ENCODE results near the gene GPR15LG.

The GPR15LG gene

DNA sequence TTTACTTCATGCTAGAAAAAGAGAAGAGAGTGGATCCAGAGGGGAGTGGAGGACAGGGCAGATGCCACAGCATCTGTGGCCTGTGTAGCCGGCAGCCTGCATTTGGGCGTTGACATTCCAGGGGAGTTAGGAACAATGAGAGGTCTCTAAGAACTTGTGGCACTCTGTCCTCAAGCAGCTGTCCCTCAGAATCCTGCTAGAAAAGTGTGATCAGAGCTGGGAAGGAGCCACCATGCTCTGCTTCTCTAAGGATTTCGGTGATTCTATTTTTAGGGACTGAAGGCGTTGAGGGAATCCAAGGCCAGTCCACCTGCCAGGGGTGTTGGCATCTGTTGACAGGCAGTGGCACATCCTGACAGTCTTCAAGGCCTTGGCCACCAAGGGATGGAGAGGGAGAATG is 44.1 kb downstream of the GPR15LG start:
- DNase-seq, result no peak

DNA sequence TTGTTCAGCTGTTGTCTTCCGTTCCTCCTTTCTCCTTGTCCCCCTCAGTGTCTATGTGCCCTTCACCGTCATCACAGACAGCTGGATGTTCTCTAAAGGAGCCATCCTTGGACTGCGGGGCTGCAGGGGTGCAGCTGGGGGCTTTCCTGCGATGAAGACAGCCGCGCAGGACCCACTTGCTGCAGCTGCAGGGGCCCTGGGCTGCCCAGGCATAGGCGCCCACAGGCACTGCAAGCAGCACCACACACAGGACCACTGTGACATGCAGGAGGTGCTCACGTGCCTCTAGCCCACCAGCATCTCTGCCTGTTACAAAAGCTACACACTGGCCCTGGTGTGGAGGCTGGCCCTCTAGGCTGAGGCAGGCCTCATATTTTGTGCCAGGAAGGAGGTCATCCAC is 48.3 kb downstream of the GPR15LG start:
- DNase-seq, result no peak

DNA sequence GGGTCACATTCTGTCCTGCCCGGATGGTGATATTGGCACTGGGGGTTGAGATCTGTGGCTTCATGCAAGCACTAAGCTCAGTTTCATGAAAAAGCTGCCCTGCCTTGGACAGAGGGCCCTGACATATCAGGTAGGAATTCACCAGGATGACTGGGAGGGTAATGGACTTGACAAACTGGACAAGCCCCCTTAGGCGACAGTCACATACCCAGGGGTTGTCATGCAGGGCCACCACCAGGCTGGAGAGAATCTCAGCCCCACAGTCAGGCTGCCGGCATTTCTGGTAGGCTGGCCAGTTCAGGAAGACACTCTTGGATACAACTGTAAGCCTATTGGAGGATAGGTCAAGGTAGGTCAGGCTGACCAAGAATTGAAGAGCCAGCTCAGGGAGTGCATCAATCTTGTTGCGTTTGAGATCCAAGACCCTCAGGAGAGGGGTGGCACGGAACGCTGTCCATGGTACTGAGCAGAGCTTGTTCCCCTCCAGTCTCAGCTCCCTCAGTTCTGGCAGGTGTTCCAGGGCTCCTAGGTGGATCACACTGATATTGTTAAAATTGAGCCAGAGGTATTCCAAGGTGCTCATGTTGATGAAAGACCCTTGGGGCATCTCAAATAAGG is 50.9 kb downstream of the GPR15LG start:
- no peak for DNase-seq

DNA sequence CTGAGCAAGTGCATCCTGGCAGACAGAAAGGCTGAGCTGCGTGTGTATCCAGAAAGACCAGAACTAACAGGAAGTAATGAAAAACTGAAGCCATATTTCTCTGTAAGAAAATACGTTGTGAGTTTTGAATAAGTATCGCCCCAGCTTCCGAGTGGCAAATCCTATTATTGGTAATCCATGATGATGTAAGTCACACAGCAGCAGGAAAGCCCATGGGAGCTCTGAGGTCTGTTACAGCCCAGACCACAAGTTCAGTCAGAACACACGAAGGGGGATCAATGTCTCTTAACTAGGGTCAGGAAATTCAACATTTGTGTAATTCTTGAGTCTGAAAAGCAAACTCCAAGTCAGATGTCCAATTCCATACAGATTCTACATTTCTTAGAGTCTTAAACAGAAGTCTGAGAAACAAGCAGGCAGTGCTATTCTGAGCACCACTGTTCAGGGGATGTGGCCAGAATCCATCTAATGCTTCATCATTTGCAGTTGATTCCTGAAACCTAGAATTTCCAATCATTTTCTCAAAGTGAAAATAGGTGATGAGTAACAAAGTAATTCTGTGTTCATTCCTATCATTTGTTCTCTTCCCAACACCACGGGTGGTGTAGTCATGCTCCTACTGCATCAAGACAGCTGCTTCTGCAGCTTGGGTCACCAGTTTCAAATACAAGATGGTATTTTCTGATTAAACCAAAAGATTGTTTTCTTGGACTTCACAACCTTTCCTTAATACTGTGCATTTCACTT is 52.0 kb downstream of the GPR15LG start, which contains the start of gene LRIT2:
TSS of gene LRIT2 (minus strand) at position 118 of the 747 bp plus-strand sequence. CDS start at position 94, 24 bp downstream.
- DNase-seq, result no peak

DNA sequence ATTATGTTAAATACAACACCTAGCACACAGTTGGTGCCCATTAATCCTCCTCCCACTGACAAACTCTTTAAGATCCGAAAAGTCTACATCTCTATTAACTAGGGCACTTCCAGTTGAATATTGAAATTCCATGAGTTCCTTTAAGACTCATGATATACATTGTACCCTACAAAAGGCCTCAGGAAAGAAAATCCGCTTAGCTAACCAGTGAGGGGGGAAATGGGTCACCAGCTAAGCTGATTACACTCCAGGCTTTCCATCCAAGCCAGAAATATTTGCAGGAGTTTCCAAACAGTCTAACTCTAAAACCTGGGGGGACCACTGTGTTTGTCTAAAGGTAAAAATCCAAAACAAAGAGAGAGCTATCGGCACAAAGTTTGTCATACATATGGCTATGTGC is 53.0 kb downstream of the GPR15LG start:
- no peak for DNase-seq

DNA sequence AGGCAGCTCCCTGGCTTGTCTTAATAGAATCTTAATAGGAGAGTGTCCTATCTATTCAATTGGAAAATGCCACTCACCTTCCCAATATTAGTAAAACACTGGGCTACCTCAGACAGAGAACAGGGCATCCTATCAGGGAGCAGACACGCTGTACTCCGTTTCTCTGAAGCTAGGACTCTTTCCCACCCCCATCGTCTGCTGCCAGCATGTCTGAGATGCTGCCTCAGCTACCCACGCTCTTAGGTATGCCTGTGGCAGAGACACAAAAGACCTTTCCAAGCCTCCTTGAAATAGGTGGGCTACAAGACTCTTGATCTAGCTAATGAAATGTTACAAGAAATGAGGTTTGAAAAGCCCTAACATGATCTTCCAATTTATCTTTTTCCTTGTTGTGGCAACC is 54.2 kb downstream of the GPR15LG start:
- no peak for DNase-seq

DNA sequence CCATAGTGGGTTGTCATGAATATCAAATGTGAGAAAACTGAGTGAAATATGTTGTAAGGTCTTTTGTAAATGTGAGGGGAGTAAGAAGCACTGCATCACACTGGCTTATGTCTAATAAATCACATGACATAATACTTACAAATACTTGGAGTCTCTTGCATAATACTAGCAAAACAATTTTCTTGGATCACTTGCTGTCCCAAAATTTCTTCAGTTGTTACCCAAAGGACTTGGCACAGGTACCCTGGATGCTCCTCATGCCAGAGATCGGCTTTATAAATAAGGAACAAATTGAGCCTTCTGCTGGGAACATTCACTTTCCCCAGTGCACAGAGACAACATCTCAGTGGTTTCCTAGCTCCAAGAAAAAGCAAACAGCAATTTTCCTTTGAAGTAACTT is 56.8 kb downstream of the GPR15LG start:
- no peak for DNase-seq

DNA sequence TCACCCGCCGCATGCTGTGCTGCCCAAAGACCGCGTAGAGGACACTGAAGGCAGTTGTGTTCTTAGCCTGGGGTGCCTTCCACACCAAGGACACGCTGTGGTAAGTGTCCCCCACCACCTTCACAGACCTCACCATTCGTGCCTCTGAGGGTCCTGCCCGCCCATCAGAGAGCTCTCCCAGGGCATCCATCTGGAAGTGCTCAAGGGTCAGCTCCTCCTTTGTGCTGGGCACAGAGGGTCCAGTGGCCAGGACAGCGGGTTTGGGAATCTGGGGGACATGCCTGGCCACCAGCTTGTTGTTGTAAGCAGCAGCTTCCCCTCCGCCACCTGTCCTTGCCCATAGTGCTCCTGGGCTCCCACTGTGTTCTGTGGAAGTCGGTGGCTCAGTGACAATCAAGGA is 58.8 kb downstream of the GPR15LG start:
- DNase-seq, result no peak

DNA sequence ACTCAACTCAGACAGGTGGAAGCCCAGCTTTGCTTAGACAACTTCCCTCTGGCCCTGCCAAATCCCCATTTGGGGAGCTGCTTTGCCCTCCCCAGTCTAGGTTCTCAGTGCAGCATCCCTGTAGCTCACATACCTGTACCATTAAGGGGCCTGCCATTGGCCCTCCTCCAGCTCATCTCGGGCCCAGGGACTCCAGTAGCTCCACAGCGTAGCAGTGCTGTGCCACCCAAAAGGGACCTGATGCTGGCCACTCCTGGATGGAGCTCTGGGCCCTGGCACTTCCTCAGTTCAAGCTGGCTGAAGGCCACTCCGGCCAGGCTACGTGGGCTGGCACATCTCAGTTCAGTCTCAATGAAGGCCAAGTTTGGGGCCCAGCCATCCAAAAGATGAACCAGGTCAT is 60.3 kb downstream of the GPR15LG start:
- no peak for DNase-seq

DNA sequence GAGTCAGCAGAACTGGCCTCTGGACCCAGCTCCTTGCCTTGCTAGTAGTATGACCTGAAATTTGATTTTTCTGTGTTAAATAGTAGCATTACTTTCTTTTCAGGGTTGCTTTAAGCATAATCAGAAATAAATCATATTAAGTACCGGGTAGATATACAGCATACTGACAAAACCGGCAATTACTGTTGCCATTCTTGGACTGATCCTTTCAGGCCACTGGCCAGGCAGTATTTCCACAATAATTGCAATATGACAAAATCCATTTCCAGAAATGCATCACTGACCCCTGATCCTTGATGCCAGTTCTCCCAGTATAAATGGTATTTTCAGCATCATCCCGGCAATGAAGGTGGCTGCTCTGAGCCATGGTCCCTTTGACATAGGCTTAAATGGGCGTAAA is 60.9 kb downstream of the GPR15LG start:
- no peak for DNase-seq

All from activated CD4-positive, alpha-beta T cell treated with anti-CD3 and anti-CD28 coated beads, Interleukin-2, amount 50 U/mL, for 1 hour (primary cell).